AG09309 (cell line): Measurements from ENCODE around the gene KRTAP19-8.

Source experiments
- DNase-seq: peaks from one replicate; pipeline ENCODE4 v3.0.0-alpha.2; 2010; ENCODE audit warnings: low read depth
- H3K4me3 ChIP-seq: 2 replicates; pipeline ENCODE4 v1.5.1; 2011; ENCODE audit warnings: mild to moderate bottlenecking, low read depth, low read length, moderate library complexity; ENCODE audit not compliant: control insufficient read depth
- CTCF ChIP-seq: IDR thresholded peaks from 2 replicates; pipeline ENCODE4 v1.5.1; 2011; ENCODE audit warnings: mild to moderate bottlenecking, low read depth, low read length, inconsistent platforms; ENCODE audit not compliant: insufficient read depth, control insufficient read depth; ENCODE audit errors: missing control alignments

The KRTAP19-8 gene

GRCh38 chr21:31038376-31038775 is at the start of gene KRTAP19-8:
Gene KRTAP19-8 (minus strand): TSS chr21:31038476. CDS start chr21:31038443, 33 bp downstream.
- no peak for DNase-seq
- no peak for TF ChIP-seq CTCF
- H3K4me3 ChIP-seq, result no peak within 1 kb of the TSS

- no peak overlapping the region for H3K4me3 ChIP-seq
- TF ChIP-seq CTCF, result no peak
- DNase-seq, result no peak
Observed at GRCh38 chr21:31087639-31088473, 49.6 kb upstream of the KRTAP19-8 start.

- H3K4me3 ChIP-seq, result no peak overlapping the region
- no peak for DNase-seq
- TF ChIP-seq CTCF, result no peak
Observed at GRCh38 chr21:31084689-31085088, 46.4 kb upstream of the KRTAP19-8 start.

- H3K4me3 ChIP-seq, result no peak overlapping the region
- no peak for TF ChIP-seq CTCF
- no peak for DNase-seq
Observed at GRCh38 chr21:31078796-31079195, 40.5 kb upstream of the KRTAP19-8 start.

GRCh38 chr21:31078216-31078615 is 39.9 kb upstream of the KRTAP19-8 start:
- DNase-seq, result no peak
- H3K4me3 ChIP-seq, result no peak overlapping the region
- no peak for TF ChIP-seq CTCF

- H3K4me3 ChIP-seq, result no peak overlapping the region
- DNase-seq, result no peak
- no peak for TF ChIP-seq CTCF
Observed at GRCh38 chr21:31075848-31076247, 37.6 kb upstream of the KRTAP19-8 start.
